ENCODE measurements around the gene KXD1. TPM values are rescaled to one million over a fixed set of nuclear protein-coding genes. Genes with fewer than 3 reads are reported as not detected.

Gene KXD1
- total RNA-seq, 4 donors from 2014 or later, result 98.1 to 117 (median 103) TPM

DNA sequence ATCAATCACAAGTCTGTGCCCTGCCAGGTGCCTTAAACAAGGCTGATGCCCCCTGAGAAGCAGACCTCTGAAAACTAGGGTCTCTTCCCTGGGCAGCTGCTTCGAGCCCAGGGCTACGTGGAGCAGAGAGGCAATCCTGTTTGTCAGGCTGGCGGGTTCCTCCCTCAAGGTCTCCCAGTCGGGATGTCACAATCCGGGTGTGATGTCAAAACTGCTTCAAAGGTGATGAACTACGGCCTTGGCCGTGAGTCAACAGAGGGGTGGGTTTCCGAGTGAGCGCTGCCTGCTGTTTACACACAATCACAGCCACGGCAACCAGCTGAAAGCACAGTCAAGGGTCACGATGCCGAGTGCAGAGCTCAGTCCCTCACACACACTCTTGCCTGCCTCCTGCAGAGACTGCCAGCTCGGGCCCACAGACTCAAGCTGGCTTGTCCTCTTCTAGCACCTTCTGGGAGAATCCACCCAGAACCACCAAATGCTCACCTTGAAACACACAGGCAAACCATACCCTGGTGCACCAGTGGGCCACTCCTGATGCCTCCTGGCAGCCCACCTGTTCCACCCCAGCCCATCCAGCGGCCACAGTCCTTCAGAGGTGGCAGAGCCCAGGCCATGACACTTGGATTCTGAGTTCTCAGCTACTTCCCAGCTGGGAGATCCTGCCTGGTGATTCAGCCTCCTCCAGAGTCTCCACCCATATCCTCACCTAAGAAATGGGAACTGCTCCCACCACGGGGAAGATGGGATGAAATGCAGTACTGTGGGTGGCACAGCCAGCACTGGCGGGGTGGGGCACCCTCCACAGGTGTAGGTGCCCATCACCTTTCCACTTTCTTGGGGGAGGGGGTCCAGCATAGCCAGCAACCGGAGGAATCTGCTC is 42.6 kb upstream of the KXD1 start:
- no peaks in the 10 kb centered on the region for H3K9me3 ChIP-seq
- peak; percentile 52 to 54 for DNase-seq
- H3K4me1 ChIP-seq, result peaks cover 23 to 54% of the 10 kb centered on the region in 2 donors
- TF ChIP-seq POLR2A (IDR thresholded peaks at IDR 0.05), result no peak
- no peak for TF ChIP-seq CTCF (IDR thresholded peaks at IDR 0.05)
- no peaks in the 10 kb centered on the region for H3K36me3 ChIP-seq
- H3K27me3 ChIP-seq, result no peaks in the 10 kb centered on the region
- intact Hi-C loops (cut with DNase I), result loop anchor here (10.0 kb wide), 1 partner anchor 50 kb away; no protein-coding TSS in a partner anchor
- H3K27ac ChIP-seq, result peak overlapping the region in 2 of 3 donors; percentile 57 to 63
- no peak overlapping the region for H3K4me3 ChIP-seq (replicated peaks in 1 of 3)
- 24 to 33% methylated on average over 11 to 13 of the region's 17 CpGs for WGBS, 2 donors

DNA sequence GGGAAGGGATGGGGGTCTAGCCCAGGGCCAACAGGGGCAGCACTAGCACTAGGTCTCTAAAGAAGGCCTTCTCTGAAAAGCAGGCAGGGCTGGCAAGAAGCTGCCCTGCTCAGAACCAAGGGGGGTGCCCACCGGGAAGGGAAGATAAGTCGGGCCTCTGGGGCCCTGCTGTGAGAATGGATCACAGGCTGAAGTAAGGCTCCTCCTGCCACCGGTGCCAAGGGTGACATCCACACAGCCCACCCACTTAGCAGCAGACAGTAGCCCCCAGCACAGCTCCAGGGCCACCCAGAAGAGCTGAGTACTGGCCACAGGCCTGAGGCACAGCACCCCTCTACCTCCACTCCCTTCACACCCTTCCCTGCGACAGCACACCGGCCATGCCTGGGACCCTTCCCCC is 41.7 kb upstream of the KXD1 start:
- no peaks in the 10 kb centered on the region for H3K36me3 ChIP-seq
- no peak overlapping the region for H3K4me3 ChIP-seq (replicated peaks in 1 of 3)
- H3K27ac ChIP-seq, result no peak overlapping the region
- 92 to 100% methylated on average over 3 to 5 of the region's 5 CpGs for WGBS, 2 donors
- peaks cover 25 to 57% of the 10 kb centered on the region in 2 donors for H3K4me1 ChIP-seq
- intact Hi-C loops (cut with DNase I), result loop anchor here (10.0 kb wide), 1 partner anchor 51 kb away; no protein-coding TSS in a partner anchor
- no peak for TF ChIP-seq CTCF (IDR thresholded peaks at IDR 0.05)
- TF ChIP-seq POLR2A (IDR thresholded peaks at IDR 0.05), result no peak
- no peaks in the 10 kb centered on the region for H3K27me3 ChIP-seq
- no peak for DNase-seq
- no peaks in the 10 kb centered on the region for H3K9me3 ChIP-seq

GRCh38 chr19:18517606-18518005 is 40.1 kb upstream of the KXD1 start:
- no peak for DNase-seq
- Histone ChIP-seq H3K27ac (no peak overlapping the region), H3K36me3 (no peaks in the 10 kb centered on the region), H3K9me3 (no peaks in the 10 kb centered on the region), H3K4me1 (peaks cover 25 to 53% of the 10 kb centered on the region in 2 donors), H3K27me3 (no peaks in the 10 kb centered on the region), H3K4me3 (replicated peaks in 1 of 3) (no peak overlapping the region)
- WGBS, 2 donors, result 97 to 99% methylated on average over 4 of the region's 4 CpGs
- intact Hi-C loops (cut with DNase I), result loop anchor here (10.0 kb wide), 1 partner anchor 53 kb away; no protein-coding TSS in a partner anchor
- no peak for TF ChIP-seq POLR2A (IDR thresholded peaks at IDR 0.05)
- TF ChIP-seq CTCF (IDR thresholded peaks at IDR 0.05), result no peak

GRCh38 chr19:18518639-18519038 is 39.0 kb upstream of the KXD1 start:
- H3K4me1 ChIP-seq, result peaks cover 25 to 45% of the 10 kb centered on the region in 2 donors
- 96 to 98% methylated on average over 9 of the region's 9 CpGs for WGBS, 2 donors
- no peaks in the 10 kb centered on the region for H3K27me3 ChIP-seq
- H3K36me3 ChIP-seq, result no peaks in the 10 kb centered on the region
- no peak overlapping the region for H3K4me3 ChIP-seq (replicated peaks in 1 of 3)
- H3K9me3 ChIP-seq, result no peaks in the 10 kb centered on the region
- TF ChIP-seq POLR2A (IDR thresholded peaks at IDR 0.05) (no peak), CTCF (IDR thresholded peaks at IDR 0.05) (no peak)
- H3K27ac ChIP-seq, result no peak overlapping the region
- no peak for DNase-seq
- intact Hi-C loops (cut with DNase I), result loop anchor here (10.0 kb wide), 1 partner anchor 54 kb away; no protein-coding TSS in a partner anchor

Measured in thyroid gland (tissue), 4 donors.